HG03060 (cell line): ENCODE measurements around the gene SLIT3.
A peak's percentile ranks its signal among the peaks of the same experiment; 100 is the strongest.
"Not testable (repeated sequence)": the region's sequence is repeated elsewhere in the genome, so short reads cannot be mapped to it uniquely, and the experiment has no call there.

Experiments used
- ATAC-seq: cut with Tn5 transposase; IDR thresholded peaks from one replicate; pipeline ENCODE4 v1.9.1; 2021; ENCODE audit warnings: low read depth, moderate number of reproducible peaks; ENCODE audit not compliant: unreplicated experiment

The SLIT3 gene

DNA sequence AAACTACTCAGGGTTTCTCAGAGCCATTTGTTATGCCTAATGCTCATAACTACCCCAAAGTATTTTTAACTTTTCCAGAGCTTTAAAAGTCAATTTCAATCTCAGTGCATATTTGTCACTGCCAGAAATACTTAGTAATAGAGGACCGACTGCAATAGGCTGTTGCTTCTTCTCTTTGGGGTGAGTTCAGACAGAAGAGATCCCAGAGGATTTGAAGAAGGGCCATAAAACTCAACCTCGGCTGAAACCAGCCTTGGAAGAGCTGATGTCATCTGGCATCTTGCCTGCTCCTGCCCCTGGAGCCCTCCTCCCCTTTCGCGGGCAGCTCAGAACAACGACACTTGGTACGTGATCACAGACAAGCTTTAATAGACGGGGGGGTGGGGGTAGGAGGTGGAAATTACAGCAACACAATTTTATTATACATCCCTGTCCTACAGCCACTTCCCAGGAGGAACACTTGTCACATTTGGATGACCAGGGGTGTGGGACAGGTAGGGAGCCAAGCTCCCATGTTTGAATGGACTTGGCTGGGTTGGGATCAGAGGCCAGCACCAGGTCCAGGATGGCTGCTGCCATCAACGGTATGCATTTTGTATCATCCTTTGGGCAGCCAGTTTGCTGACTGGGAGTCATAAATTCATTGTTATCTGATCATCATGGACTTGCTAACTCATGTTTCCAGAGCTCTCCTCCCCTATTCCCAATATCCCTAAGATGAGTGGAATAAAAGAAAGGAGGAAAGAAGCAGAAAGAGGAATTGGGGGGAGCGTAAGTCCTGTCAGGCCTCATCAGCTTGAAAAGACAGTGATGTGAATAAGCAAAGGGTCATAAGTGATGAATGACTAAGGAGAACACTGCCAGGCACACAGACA lies 535.2 kb downstream of the SLIT3 start:
- no peak for ATAC-seq

DNA sequence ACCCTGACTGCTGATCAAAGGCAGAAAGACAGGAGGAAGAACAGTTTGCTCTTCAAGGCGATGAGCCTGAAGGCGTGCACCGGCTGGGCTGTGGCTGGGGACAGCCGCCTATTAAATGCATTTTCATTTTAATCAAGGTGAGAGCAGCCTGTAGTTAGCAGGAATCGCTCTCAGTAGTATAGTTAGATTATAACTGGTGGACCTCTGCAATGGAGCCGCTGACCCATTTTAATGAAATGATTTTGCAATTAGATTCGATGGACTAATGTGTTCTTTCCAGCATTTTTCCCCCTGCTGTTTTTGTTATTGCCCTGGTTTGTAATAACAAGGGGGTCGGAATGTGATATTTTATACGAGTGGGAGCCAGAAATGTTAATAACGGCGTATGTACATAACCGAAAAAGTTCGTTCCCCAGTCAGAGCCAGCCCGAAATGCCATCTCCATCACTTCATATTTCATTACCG lies 535.8 kb downstream of the SLIT3 start:
- no peak for ATAC-seq

DNA sequence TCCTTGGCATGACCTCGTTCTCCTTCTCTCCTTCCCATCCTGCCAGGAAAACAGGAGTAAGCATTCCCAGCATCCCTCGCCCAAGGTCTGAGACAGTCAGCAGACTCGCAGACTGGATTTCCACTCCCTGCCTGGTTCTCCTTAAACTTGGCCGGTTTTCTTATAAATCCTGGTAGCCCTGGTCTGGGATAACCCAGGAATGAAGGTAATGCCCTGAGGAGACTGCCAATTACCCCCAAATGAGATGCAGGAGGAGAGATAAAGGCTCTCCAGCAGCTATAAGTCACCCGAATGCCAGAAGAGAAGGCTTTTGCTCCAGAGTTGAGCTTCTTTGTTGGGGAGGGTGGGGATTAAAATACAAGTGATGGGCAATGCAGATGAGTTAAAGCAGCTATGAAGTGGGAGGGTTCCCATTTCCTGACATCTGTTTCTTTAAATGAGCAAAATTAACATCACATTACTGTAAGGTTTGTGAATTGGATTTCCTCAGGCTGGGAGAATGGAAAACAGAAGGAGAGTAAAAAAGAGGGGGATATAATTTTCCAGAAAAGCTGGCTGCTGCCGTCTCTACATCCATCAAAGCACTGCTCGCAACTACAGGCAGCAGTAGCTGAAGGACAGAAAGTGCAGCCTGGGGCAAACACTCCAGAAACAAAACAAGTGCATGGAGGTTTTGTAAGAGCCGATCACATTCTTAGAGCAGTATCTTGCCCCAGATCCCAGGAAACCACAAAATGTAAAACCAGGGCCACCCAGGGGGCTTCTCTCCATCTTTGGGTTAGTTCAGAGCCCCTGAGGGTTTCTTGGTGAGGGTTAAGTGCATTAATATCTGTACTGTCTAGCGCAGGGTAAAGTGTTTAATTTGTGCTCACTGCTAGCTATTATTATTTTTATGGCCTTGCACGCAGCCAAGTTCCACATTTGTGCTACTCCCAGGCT lies 544.2 kb downstream of the SLIT3 start:
- ATAC-seq: no peak

DNA sequence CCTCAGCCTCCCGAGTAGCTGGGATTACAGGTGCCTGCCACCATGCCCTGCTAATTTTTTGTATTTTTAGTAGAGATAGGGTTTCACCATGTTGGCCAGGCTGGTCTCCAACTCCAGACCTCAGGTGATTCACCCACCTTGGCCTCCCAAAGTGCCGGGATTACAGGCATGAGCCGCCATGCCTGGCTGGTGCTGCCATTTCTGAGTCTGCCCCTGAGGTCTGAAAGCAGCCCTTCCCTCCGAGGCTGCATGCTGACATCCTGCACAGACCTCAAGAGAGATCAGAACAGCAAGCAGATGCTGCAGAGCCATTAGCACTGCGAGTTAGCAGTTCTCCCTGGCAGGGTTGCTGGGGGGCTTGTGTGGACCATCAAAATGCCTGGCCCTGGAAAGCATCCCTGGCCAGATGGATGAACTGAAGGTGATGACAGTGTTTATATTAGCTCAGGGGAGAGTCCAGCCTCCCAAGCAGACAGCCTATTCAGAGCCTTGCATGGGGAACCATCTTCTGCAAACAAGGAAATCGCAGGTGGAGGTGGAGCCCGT lies 545.3 kb downstream of the SLIT3 start:
- no peak for ATAC-seq

DNA sequence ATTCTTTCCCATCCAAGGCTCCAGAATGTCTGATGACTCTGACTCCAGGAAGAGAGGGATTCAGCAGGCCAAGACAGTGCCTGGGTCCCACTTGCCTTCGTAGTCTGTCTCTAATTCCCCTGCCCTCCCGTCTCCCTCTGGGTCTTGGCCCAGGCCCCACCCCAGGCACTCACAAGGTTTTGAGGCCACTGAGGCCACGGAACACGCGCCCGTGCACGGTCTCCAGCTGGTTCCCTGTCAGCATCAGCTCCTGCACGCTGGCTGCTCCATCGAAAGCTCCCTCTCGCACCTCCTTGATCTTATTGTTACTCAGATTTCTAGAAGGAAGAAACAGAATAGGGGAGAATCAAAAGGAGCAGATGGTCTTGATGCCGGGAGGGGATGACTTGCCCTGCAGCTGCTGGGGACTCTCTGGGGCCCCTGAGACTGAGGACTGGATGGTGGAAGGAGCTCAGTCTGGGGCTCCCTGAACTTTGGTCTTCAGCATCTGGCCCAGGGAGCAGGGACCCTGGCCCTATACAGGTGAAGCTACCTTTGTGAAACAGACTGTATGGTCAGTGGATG lies 547.2 kb downstream of the SLIT3 start:
- no peak for ATAC-seq

DNA sequence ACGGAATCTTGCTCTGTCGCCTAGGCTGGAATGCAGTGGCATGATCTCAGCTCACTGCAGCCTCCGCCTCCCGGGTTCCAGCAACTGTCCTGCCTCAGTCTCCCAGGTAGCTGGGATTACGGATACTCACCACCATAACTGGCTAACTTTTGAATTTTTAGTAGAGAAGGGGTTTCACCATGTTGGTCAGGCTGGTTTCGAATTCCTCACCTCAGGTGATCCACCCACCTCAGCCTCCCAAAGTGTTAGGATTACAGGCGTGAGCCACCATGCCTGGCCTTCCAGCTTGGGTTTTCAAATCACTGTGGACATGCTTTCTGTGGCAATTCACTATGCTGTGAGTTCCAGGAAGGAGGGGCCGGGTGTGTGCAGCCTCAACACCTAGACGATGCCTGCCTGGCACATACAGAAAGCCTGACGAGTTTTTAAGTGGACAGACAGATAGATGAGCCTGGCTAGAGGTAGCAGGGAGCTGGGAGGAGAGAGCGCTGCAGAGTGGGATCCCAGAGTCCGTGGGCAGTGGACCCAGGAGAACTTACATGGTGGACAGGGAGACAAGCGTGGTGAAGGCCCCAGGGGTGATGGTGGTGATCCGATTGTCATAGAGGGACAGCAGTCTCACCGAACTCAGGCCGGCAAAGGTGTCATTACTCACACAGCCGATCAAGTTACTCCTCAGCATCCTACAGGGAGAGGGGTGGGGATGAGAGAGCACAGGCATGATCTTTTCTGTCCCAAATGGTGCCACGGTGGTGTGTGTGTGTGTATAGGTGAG lies 548.3 kb downstream of the SLIT3 start:
- no peak for ATAC-seq

DNA sequence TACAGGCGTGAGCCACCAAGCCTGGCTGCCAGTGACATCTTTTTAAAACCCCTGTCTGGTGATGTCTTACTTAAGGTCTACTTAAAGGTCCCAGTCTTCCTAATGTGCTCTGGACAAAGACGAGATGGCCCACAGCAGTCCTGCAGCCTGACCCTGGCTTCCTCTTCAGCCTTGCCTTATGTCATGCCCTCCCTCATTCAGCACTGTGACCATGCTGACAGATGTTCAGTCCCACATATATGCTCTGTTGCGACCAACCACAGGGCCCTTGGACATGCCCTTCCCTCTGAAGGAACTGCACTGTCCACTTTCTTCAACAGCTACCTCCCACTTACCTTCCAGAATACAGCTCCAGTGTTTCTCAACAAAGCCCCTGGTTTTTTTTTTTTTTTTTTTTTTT lies 548.9 kb downstream of the SLIT3 start:
- no peak for ATAC-seq

DNA sequence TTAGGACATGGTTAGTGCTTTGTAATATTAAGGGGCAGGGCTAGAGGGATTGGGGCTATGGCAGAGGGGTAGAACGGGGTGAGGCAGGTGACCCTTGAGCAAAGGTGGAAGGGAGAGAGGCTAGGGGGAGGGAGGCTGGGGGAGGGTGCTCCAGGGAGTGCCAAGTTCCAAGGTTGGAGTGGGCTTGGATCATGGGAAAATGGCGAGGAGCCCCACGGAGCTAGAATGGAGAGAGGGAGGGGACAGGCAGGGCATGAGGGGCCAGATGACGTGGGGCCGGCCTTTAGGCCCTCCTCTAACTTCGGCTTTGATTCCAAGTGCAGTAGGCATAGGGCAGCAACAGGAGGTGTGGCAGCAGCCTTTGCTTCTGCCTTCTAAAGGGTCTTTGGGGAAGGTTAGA lies 550.0 kb downstream of the SLIT3 start:
- ATAC-seq: no peak

DNA sequence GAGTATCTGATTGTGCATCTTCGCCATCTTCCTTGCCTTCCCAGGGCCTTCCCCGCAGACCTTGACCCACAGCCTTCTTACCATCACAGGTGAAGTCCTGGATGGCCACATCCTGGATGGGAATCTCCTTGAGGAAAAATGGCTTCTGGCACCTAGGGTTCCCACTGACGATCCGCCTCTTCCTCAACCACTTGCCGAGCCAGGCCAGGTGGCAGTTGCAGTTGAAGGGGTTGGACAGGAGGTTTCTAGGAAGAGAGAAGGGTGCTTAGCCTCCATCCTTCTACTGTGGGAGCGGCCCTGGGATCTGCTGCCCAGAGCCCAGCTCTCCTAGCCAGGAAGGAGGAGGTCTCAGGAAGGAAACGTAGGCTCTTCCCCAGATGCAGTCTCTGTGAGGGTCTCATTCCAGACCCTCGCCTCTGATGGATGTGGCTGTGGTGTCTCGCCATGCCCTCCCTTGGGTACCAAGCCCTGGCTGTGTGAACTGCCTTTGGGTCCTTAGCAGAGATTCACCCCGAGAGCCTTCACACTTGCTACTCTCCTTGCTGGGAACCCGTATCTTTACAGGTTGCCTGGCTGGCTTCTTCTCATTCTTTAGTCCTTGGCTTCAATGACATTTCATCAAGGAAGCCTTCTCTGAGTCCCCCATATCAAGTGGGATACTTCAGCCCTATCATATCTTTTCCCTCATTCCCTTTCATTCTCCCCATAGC lies 551.4 kb downstream of the SLIT3 start:
- ATAC-seq: no peak

DNA sequence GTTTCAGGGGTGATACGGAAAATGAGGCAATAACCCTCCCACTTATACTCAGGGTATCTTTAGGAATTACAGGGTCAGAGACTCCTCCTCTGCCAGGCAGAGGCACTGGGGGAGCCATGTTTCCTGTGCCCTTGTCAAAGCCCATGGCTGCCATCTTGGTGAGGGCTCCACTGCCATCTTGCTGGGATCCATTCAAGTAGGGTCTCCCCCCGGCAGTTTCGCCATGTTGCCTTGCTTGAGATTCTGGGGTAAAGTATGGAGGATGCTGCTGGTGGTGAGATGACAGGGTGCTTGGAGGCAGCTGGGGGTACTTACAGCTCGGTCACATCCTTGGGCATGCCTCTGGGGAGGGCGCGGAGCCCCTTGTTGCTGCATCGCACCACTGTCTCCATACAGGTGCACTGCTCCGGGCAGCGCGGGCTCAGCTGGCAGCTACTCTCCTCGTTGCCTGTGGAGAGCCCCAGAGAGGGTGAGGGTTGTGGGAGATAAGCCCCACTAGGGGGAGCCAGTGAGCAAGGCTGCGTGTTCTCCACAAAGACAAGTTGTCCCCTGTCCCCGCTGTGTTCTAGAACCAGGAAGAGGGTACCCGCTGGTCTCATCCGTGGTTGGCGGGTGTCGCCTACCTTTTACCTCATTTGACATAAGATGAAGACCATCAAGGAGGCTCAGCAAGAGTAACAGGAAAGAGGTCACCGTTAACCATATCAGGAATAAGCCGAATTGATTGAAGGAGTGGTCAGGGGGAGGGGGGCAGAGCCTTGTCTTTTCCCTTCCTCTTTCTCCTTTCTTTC lies 552.8 kb downstream of the SLIT3 start:
- ATAC-seq: peak; percentile 60

DNA sequence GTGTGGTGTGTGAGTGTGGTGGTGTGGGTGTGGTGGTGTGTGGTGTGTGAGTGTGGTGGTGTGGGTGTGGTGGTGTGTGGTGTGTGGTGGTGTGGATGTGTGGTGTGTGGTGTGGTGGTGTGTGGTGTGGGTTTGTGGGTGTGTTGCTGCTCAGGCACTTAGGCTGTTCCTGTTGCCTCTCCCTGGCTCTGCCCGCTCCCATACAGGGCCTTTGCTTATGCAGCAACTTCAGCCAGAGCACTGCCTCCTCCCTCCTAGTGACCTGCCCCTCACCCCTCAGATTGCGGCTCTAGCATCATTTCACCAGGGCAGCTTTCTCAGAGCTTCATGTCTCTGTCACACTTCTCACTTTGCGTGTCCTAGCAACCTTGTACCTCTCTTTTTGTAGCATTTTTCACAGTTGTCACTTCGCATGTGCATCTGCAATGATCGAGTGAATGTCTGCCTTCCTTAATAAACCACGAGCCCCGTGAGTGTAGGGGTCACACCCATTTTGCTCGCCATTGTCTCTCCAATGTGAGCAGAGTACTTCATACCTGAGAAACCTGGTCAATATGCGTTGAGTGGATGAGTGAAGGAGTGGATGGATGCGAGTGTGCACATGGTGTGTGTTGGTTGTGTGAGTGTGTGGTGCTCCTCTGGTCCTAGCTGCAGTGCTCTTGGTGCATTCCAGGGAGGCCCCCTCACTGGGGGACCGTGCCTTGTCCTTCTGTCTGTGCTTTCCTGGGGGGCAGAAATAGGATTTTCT lies 553.9 kb downstream of the SLIT3 start:
- no peak for ATAC-seq

DNA sequence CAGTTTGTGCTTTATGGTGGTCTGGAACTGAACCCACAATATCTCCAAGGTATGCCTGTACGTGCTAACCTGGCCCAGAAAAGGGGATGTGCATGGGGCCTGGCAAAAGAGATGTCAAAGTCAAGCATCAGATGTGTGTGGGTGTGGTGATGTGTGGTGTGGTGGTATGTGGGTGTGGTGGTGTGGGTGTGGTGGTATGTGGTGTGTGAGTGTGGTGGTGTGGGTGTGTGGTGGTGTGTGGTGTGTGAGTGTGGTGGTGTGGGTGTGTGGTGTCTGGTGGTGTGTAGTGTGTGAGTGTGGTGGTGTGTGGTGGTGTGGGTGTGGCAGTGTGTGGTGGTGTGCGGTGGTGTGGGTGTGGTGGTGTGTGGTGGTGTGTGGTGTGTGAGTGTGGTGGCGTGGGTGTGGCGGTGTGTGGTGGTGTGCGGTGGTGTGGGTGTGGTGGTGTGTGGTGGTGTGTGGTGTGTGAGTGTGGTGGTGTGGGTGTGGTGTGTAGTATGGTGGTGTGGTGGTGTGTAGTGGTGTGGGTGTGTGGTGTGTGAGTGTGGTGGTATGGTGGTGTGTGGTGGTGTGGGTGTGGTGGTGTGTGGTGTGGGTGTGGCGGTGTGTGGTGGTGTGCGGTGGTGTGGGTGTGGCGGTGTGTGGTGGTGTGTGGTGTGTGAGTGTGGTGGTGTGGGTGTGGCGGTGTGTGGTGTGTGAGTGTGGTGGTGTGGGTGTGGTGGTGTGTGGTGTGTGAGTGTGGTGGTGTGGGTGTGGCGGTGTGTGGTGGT lies 554.6 kb downstream of the SLIT3 start:
- ATAC-seq: not testable (repeated sequence)

DNA sequence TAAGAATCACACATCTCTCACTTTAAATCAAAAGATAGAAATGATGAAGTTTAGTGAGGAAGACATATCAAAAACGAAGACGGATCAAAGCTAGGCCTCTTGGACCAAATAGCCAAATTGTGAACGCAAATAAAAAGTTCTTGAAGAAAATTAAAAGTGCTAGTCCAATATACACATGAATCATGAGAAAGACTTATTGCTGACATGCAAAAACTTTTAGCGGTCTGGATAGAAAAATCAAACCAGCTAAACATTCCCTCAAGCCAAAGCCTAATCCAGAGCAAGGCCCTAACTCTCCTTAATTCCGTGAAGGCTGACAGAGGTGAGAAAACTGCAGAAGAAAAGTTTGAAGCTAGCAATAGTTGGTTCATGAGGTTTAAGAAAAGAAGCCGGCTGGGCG lies 557.3 kb downstream of the SLIT3 start:
- ATAC-seq: no peak

DNA sequence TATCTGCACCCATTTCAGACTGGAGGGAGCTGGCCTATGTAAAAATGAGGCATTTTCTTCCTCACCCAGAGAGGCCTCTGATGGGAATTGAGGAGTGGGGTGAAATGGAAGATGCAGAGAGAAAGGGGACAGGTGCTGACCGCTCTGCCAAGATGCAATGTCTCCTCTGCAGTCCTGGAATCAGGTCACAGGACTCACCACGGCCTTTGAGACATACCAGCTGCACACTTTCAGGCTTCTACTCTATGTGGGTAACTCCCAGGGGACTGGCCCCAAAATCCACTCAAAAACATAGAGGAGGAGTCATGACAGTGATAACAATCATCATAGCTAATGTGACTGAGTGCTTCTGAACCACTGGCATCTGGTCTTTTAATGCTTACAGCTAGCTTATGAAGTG lies 558.6 kb downstream of the SLIT3 start:
- ATAC-seq: not testable (repeated sequence)

DNA sequence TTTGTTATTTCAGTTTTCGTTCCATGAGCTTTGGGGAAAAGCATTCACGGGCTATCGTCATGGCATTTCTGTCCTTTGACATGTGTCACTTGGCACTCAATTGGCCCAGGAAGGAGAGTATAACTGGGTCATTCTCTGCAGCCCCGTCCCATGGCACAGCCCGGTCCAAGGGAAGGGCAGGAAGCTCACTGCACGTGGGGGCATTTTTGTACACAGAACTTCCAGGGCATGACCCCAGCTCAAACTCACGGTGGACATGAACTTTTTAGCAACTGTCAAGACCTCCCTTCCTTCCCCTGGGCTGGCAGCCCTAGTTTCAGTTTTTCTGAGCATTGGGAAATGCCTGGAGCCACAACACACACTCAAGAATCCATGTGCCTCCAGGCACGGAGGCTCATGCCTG lies 560.1 kb downstream of the SLIT3 start:
- no peak for ATAC-seq

DNA sequence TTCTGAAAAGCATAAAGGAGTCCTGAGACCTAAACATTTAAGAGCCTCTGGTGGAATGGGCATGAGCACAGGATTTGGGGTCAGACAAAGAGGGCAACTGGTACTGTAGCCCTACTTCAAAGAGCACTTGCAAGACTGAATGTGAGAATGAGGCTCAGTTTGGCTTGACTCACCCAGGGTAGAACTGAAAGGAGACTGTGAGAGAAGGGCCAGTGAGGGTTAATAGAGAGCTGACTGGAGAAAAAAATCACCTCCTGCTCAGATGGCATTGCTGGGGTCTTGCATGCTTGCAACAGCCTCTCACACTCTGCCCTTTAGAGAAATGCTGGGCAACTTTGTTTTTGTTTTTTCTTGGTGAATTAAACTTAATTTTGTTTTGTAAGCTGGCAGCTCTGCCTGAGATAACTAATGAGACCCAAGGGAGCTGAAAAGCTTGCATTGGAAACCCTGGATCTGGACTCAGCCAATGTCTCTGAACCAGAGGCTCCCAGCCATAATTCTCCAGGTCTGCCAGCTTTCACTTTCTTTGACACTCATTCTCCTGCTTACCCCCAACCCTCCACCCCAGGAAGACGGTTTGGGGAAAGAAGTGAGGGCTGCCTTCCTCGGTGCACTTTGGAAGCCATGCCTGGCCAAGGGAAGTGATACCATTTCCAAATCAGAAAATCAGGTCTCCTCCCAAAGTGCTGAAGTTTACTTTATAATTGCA lies 560.7 kb downstream of the SLIT3 start:
- ATAC-seq: no peak

DNA sequence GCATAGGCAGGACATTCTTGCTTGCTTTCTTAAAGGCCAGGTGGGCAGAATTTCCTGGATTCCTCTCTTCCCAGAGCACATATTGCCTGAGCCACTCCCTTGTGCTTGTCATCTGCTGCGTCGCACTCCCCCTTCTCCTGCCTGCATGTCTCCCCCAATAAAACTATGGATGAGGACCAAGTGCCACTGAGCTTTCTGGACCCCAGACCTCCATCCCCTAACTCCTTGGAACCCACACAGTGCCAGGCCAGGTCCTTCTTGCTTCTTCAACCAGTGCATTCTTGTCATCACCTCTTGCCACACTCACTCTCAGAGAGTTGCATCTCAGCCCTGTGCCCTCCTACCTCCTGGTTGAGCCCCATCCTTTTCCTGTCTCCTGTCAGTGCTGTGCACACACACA lies 563.9 kb downstream of the SLIT3 start:
- no peak for ATAC-seq
